ENCODE measurements around the gene QRFP.

GRCh38 chr9:130915096-130915447 lies 18.5 kb upstream of the QRFP start:
- no peak for TF ChIP-seq CTCF (conservative IDR thresholded peaks at IDR 0.05 in 1 of 2, IDR thresholded peaks at IDR 0.05 in 1 of 2; ENCODE audit: low read depth in 1 of 2, low read length in 2 of 2)
- TF ChIP-seq EZH2 (IDR thresholded peaks at IDR 0.05; ENCODE audit: low read length, missing control alignments), result no peak

All from fibroblast of lung (primary cell).